H9 (cell line): Measurements from ENCODE around the gene OLFM4. TPM values are rescaled to one million over a fixed set of nuclear protein-coding genes. Genes with fewer than 3 reads are reported as not detected.

Experiments used
- DNase-seq: peaks from one replicate; pipeline ENCODE4 v3.0.0-alpha.2; 2017
- H2AFZ ChIP-seq: one replicate; pipeline ENCODE4 v1.6.1; 2013; ENCODE audit warnings: mild to moderate bottlenecking, low read length, control low read depth, moderate library complexity
- H2AK5ac ChIP-seq: 2 replicates; pipeline ENCODE4 v1.6.1; 2013; ENCODE audit warnings: low read length, control low read depth, mixed read lengths; ENCODE audit not compliant: insufficient read length
- H2BK120ac ChIP-seq: one replicate; pipeline ENCODE4 v1.6.1; 2013; ENCODE audit warnings: low read depth, mild to moderate bottlenecking, low read length, control low read depth, inconsistent platforms; ENCODE audit not compliant: poor library complexity, severe bottlenecking
- H2BK12ac ChIP-seq: 2 replicates; pipeline ENCODE4 v1.6.1; 2013; ENCODE audit warnings: low read length, control low read depth, mixed read lengths, low read depth; ENCODE audit not compliant: insufficient read length
- H2BK15ac ChIP-seq: 2 replicates; pipeline ENCODE4 v1.6.1; 2013; ENCODE audit warnings: low read depth, low read length, control low read depth
- H2BK20ac ChIP-seq: one replicate; pipeline ENCODE4 v1.6.1; 2013; ENCODE audit warnings: low read depth, mild to moderate bottlenecking, low read length, control low read depth, inconsistent platforms; ENCODE audit not compliant: poor library complexity, severe bottlenecking
- H2BK5ac ChIP-seq: 2 replicates; pipeline ENCODE4 v1.6.1; 2013; ENCODE audit warnings: low read length, control low read depth, mixed read lengths; ENCODE audit not compliant: insufficient read length
- H3K14ac ChIP-seq: 2 replicates; pipeline ENCODE4 v1.6.1; 2013; ENCODE audit warnings: low read length, control low read depth; ENCODE audit not compliant: insufficient read depth
- H3K18ac ChIP-seq: 2 replicates; pipeline ENCODE4 v1.6.1; 2013; ENCODE audit warnings: low read depth, mild to moderate bottlenecking, mixed read lengths, low read length, control low read depth; ENCODE audit not compliant: insufficient read length
- H3K23ac ChIP-seq: 2 replicates; pipeline ENCODE4 v1.6.1; 2013; ENCODE audit warnings: low read length, control low read depth, mixed read lengths, low read depth; ENCODE audit not compliant: insufficient read length
- H3K23me2 ChIP-seq: 2 replicates; pipeline ENCODE4 v1.6.1; 2013; ENCODE audit warnings: low read depth, mild to moderate bottlenecking, mixed read lengths, low read length, control low read depth; ENCODE audit not compliant: insufficient read length, poor library complexity, severe bottlenecking
- H3K27ac ChIP-seq: 2 replicates; pipeline ENCODE4 v1.5.1; 2013; ENCODE audit warnings: low read length, control low read depth, mixed read lengths, low read depth; ENCODE audit not compliant: insufficient read length
- H3K27me3 ChIP-seq: 2 replicates; pipeline ENCODE4 v1.6.1; 2013; ENCODE audit warnings: low read length, control low read depth, inconsistent platforms; ENCODE audit not compliant: insufficient read depth
- H3K4ac ChIP-seq: 2 replicates; pipeline ENCODE4 v1.6.1; 2013; ENCODE audit warnings: low read depth, mild to moderate bottlenecking, control low read depth, inconsistent platforms, low read length, moderate library complexity
- H3K4me1 ChIP-seq: 2 replicates; pipeline ENCODE4 v1.6.1; 2013; ENCODE audit warnings: low read length, control low read depth, inconsistent platforms; ENCODE audit not compliant: insufficient read depth
- H3K4me2 ChIP-seq: 2 replicates; pipeline ENCODE4 v1.6.1; 2013; ENCODE audit warnings: low read length, control low read depth, mixed read lengths; ENCODE audit not compliant: insufficient read length, insufficient read depth
- H3K56ac ChIP-seq: 2 replicates; pipeline ENCODE4 v1.6.1; 2013; ENCODE audit warnings: low read depth, mild to moderate bottlenecking, mixed read lengths, low read length, control low read depth; ENCODE audit not compliant: insufficient read length
- H3K79me1 ChIP-seq: 2 replicates; pipeline ENCODE4 v1.6.1; 2013; ENCODE audit warnings: low read depth, mild to moderate bottlenecking, moderate library complexity, low read length, control low read depth, inconsistent platforms; ENCODE audit not compliant: insufficient read depth, poor library complexity, severe bottlenecking
- H3K79me2 ChIP-seq: 2 replicates; pipeline ENCODE4 v1.6.1; 2013; ENCODE audit warnings: low read length, control low read depth, inconsistent platforms; ENCODE audit not compliant: insufficient read depth
- H3K9ac ChIP-seq: 2 replicates; pipeline ENCODE4 v1.6.1; 2013; ENCODE audit warnings: low read length, control low read depth, mixed read lengths; ENCODE audit not compliant: insufficient read length; ENCODE audit errors: extremely low read depth
- H3K9me3 ChIP-seq: one replicate; pipeline ENCODE4 v1.6.1; 2013; ENCODE audit warnings: low read depth, low read length, inconsistent platforms; ENCODE audit not compliant: control insufficient read depth
- H3T11ph ChIP-seq: one replicate; pipeline ENCODE4 v1.6.1; 2013; ENCODE audit warnings: mild to moderate bottlenecking, low read length, control low read depth, inconsistent platforms
- H4K20me1 ChIP-seq: one replicate; pipeline ENCODE4 v1.6.1; 2013; ENCODE audit not compliant: control insufficient read depth, insufficient read length, insufficient read depth
- H4K5ac ChIP-seq: 2 replicates; pipeline ENCODE4 v1.6.1; 2013; ENCODE audit warnings: low read depth, mild to moderate bottlenecking, mixed read lengths, low read length, control low read depth; ENCODE audit not compliant: insufficient read length
- H4K8ac ChIP-seq: replicated peaks from 2 replicates; pipeline ENCODE4 v1.6.1; 2013; ENCODE audit warnings: low read length, control low read depth, mixed read lengths, low read depth; ENCODE audit not compliant: insufficient read length
- H4K91ac ChIP-seq: 2 replicates; pipeline ENCODE4 v1.6.1; 2013; ENCODE audit warnings: low read depth, mild to moderate bottlenecking, moderate library complexity, mixed read lengths, low read length, control low read depth; ENCODE audit not compliant: insufficient read length
- H3K27ac Mint-ChIP-seq, 3 experiments: 2 replicates in 2 of 3; 3 replicates in 1 of 3; pipeline ENCODE4 v1.8.0; 2020 to 2021; ENCODE audit warnings: mixed read lengths in 3 of 3, mild to moderate bottlenecking in 1 of 3, moderate library complexity in 1 of 3
- H3K27me3 Mint-ChIP-seq: 2 replicates; pipeline ENCODE4 v1.8.0; 2021; ENCODE audit warnings: low read depth, mild to moderate bottlenecking, moderate library complexity, mixed read lengths
- H3K36me3 Mint-ChIP-seq, 3 experiments: 2 replicates in 2 of 3; 3 replicates in 1 of 3; pipeline ENCODE4 v1.8.0; 2020 to 2021; ENCODE audit warnings: low read depth in 3 of 3, mixed read lengths in 3 of 3; ENCODE audit not compliant: insufficient read depth in 1 of 3
- H3K4me1 Mint-ChIP-seq, 2 experiments: 2 replicates each; pipeline ENCODE4 v1.8.0; 2020; ENCODE audit warnings: mixed read lengths in 2 of 2
- H3K4me3 Mint-ChIP-seq, 2 experiments: 2 replicates in 1 of 2; 3 replicates in 1 of 2; pipeline ENCODE4 v1.8.0; 2020 to 2021; ENCODE audit warnings: mild to moderate bottlenecking in 2 of 2, mixed read lengths in 2 of 2, moderate library complexity in 1 of 2
- H3K9me3 Mint-ChIP-seq, 2 experiments: 2 replicates in 1 of 2; 3 replicates in 1 of 2; pipeline ENCODE4 v1.8.0; 2020; ENCODE audit warnings: mild to moderate bottlenecking in 2 of 2, mixed read lengths in 2 of 2, moderate library complexity in 1 of 2
- WGBS: extraction: QIAGEN DNeasy Blood & Tissue Kit; methylation state at CpG from one replicate; pipeline ENCODE4 v1.1.7; 2013; ENCODE audit warnings: missing lambda C conversion rate, low lambda C conversion rate, mixed read lengths; ENCODE audit not compliant: insufficient read length; ENCODE audit errors: extremely low coverage; 5-methylcytosine and 5-hydroxymethylcytosine counted together
- total RNA-seq: library from RNA; stranded (reverse); gene quantifications from 2 replicates; pipeline ENCODE4 v1.2.1, GENCODE V29; 2021
- TF ChIP-seq, protein P1 (sequence below): fragments of 200-600 bp; sonication (generic); conservative IDR thresholded peaks from 3 replicates; pipeline ENCODE4 v1.8.0; 2021; ENCODE audit warnings: antibody characterized with exemption, mild to moderate bottlenecking

OLFM4 gene
- total RNA-seq, 1 experiment from 2014 or later: not detected

DNA sequence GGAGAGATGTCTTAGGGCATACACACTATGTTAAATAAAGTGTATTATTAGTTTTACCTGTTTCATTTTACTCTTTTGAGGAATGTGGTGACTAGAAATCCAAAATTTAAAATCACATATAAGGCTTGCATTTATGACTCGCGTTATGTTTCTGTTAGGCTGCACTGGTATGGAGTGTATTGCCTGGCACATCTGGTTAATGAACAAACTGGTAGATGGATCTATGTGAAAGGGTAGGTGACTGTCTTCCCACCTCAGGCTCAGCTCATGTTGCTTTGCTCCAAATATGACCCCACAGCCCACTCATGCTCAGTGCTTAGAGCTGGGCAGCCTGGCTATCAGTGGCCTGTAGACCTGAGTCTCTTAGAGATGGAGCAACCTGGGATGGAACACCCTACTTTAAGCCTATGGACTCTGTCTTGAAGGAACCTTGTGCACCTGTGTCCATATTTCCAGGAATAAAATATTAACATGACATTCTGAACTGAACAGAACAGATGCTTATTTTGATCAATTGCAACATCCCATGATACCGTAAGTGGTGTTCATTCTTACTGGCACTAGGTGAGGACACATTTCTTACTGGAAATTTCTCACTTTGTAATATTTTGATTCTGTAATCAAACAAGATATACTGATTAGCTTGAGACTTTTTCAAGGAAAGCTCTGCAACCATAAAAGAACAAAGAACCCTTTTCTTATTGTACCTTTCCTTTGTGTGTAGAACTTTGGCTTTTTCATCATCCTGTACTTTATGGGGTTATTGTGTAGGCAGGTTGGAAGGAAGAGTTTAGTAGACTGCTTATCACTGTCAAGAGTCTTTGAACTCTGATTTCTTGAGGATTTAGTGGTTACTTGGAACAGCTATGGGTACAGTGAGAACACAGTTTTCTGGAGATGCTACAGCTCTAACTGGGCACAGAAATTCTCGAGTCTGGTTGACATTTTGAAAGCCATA lies 9.6 kb upstream of the OLFM4 start:
- no peaks in the 10 kb centered on the region for H3K79me2 ChIP-seq
- Mint-ChIP-seq H3K4me1 (no peaks in the 10 kb centered on the region), H3K27ac (no peak overlapping the region), H3K27me3 (peaks cover 3% of the 10 kb centered on the region), H3K36me3 (no peaks in the 10 kb centered on the region), H3K9me3 (peaks cover 0 to 4% of the 10 kb centered on the region in 2 experiments; a peak in 2 of 5 replicates), H3K4me3 (no peak overlapping the region)
- DNase-seq: no peak
- no peak overlapping the region for H2BK12ac ChIP-seq
- H3K4me2 ChIP-seq: no peak overlapping the region
- no peak overlapping the region for H2BK120ac ChIP-seq
- H3K79me1 ChIP-seq: no peaks in the 10 kb centered on the region
- H3K56ac ChIP-seq: no peak overlapping the region
- TF ChIP-seq, protein P1, sequence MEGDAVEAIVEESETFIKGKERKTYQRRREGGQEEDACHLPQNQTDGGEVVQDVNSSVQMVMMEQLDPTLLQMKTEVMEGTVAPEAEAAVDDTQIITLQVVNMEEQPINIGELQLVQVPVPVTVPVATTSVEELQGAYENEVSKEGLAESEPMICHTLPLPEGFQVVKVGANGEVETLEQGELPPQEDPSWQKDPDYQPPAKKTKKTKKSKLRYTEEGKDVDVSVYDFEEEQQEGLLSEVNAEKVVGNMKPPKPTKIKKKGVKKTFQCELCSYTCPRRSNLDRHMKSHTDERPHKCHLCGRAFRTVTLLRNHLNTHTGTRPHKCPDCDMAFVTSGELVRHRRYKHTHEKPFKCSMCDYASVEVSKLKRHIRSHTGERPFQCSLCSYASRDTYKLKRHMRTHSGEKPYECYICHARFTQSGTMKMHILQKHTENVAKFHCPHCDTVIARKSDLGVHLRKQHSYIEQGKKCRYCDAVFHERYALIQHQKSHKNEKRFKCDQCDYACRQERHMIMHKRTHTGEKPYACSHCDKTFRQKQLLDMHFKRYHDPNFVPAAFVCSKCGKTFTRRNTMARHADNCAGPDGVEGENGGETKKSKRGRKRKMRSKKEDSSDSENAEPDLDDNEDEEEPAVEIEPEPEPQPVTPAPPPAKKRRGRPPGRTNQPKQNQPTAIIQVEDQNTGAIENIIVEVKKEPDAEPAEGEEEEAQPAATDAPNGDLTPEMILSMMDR: no peak
- H3K18ac ChIP-seq: no peak overlapping the region
- H3K9ac ChIP-seq: no peak overlapping the region
- H3K9me3 ChIP-seq: no peaks in the 10 kb centered on the region
- H2BK20ac ChIP-seq: no peak overlapping the region
- no peak overlapping the region for H3K23ac ChIP-seq
- no peaks in the 10 kb centered on the region for H4K20me1 ChIP-seq
- H2AK5ac ChIP-seq: no peak overlapping the region
- H2BK5ac ChIP-seq: no peak overlapping the region
- no peak overlapping the region for H4K8ac ChIP-seq
- WGBS: no CpG with 5 or more reads among the region's 4 CpGs
- H3K27me3 ChIP-seq: no peaks in the 10 kb centered on the region
- H3K4ac ChIP-seq: no peak overlapping the region
- 0 out of 2 replicates have a peak, but pooled peaks cover 2% of the 10 kb centered on the region for H3K4me1 ChIP-seq
- no peak overlapping the region for H4K5ac ChIP-seq
- no peaks in the 10 kb centered on the region for H3K23me2 ChIP-seq
- H3K14ac ChIP-seq: no peak overlapping the region
- no peak overlapping the region for H4K91ac ChIP-seq
- H2AFZ ChIP-seq: no peak overlapping the region
- no peak overlapping the region for H3K27ac ChIP-seq
- no peak overlapping the region for H2BK15ac ChIP-seq
- H3T11ph ChIP-seq: no peak overlapping the region
